Amniotic stem cell (primary cell): ENCODE results near the gene PPP1R12B.
"Not testable (repeated sequence)": the region's sequence is repeated elsewhere in the genome, so short reads cannot be mapped to it uniquely, and the experiment has no call there.

Experiments used
- DNase-seq: peaks from one replicate; lab custom pipeline; 2025; lab: John Stamatoyannopoulos, UW

The PPP1R12B gene

DNA sequence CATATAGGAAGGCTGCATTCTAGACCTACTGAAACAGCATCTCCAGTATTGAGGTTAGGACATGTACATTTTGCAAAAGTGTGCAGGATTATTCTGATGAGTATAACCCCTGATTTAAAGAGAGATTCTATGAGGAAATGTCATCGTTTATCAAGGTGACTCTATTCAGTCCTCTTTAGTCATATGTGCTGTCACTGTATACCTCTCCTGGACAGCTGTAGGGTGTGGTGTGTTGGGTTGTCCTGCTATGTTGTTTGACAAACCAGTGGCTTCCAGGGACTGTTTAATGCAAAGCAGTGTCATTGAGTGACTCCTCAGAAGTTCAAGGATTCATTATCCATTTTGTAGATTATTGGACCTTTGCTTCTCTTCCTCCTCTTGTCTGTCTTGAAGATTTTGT is 209.2 kb downstream of the PPP1R12B start:
- not testable (repeated sequence) for DNase-seq

DNA sequence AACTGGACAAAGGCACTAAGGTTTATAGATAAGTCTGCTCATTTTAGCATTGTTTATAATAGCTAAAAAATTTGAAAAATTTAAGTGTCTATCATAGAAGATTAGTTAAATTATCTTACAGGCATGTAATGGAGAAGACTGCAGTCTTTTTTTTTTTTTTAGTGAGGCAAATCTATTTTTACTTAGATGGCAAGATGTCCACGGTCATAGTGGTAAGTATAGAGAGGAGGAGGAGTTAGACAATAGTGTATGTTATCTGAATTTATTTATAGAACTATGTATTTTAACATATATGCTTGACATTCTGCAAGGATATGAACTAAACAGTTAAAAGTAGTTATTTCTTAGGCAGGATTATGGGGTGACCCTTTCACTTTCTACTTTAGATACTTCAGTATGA is 212.7 kb downstream of the PPP1R12B start:
- no peak for DNase-seq

DNA sequence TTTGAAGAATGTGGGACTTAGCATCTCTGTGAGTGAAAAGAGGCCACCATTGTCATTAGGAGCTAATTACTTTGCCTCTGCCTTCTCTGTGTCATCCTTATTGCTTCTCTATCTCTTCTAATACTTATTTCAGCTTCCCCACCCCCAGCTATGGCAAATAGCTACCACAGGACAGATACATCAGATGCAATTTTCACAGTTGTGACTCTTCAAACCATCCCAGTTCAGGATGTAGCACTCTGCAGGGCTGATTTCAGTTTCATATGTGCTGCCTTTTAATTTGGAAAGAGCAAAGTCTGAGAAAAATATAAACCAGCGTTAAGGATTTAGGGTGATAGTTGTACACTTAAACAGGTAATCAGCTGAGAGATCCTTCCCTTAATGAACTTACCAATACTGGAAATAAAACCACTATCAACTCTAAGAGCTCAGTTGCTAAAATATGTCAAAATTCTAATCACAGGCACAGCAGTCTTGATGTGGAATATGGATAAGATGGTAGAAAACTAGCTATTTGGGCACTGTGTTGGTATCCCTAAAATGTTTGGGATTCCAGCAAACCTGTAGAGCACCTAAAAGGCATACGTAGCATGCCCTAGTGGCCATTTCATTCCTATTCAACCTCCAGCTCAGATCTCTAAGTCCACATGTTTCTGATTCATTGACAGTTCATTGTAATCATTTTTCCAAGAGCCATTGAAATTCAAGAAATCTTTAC is 213.4 kb downstream of the PPP1R12B start:
- no peak for DNase-seq

DNA sequence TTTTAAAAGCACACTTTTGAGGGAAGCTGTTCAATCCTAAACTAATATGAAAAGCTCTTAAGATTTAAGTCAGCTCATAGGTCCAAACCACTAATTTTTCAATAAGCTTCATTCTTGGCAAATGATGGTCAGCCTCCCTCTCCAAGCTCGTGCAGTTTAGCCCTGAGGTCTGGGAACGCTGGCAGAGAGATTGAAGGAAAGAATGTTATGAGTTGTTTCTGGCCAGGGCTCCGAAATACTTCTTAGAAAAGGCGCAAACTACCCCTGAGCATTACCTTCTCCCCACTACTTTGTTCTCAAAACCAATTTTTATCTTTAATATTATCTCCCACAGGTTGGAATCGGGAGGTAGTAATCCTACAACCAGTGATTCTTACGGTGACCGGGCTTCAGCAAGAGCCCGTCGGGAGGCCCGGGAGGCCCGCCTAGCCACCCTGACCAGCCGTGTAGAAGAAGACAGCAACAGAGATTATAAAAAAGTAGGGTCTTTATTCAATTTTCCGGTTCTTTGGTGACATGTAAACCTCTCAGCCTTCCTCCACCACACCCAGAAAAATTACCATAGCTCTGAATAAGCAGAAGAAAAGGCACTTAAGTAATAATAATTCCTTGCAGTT is 214.1 kb downstream of the PPP1R12B start:
- no peak for DNase-seq

DNA sequence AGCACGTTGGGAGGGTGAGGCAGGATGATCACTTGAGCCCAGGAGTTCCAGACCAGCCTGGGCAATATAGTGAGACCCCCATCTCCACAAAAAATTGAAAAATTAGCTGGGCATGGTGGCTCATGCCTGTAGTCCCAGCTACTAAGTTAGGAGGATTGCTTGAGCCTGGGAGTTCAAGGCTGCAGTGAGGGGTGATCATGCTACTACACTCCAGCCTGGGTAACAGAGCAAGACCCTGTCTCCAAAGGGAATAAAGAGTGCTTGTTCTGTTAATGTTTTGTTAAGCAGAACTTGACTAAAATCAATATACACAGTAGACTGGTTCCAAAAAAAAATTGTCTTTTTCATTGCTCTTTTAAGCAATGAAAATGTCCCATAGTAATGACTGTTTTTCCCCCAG is 215.3 kb downstream of the PPP1R12B start:
- no peak for DNase-seq

DNA sequence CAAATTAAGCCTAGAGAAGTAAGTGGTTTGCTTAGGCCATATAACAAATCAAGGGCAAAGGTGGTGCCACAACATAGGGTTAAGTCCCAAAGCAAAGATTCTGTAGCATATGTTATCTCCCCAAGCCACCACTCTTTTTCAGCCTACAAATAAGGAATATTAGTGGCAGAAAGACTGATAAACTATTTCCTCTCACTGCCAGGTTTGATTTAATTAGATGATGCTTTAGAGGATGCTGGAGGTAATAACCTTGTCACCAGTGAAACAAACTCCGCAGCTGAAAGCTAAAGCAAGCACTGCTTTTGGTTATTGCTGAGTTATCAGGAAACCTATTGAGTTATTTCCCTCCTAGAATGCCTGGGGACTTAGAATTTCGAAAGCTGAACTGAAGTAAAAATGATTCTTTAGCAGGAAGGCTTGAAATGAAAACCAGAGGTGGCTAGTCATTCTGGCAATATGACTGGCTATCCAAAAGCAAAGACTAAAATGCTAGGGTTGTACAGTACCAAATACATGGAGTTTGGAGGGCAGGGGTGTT is 216.5 kb downstream of the PPP1R12B start:
- no peak for DNase-seq

DNA sequence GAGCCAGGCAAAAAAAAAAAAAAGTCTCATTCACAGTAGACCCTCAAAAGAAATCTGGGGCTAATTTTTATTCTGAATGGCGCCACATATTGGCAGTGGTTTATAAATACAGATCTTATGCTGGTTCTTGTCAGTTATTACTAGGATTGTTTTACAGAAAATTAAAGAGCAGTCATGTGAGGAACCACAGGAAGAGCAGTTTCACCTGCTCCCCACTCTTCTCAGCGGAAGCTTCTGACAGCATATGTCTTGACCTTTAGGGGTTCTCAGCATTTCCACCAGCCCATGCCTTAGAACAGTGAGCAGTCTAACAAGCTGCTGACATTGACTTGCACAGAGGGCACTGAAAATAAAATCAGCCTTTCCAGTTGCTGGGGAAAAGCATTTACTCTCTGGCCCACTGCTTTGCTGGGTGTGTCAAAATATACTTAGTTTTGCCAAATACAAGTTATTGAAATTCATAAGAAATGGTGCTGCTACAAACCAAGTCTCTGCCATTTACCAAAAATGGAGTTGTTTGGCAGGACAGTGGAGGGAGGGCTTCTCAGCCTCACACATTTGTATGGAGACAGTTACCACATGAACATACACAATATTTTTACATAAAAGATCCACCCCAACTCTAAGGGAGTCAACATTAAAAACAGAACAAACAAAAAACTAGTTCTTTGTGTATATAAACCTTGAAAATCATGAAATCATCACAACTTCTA is 217.5 kb downstream of the PPP1R12B start:
- no peak for DNase-seq

DNA sequence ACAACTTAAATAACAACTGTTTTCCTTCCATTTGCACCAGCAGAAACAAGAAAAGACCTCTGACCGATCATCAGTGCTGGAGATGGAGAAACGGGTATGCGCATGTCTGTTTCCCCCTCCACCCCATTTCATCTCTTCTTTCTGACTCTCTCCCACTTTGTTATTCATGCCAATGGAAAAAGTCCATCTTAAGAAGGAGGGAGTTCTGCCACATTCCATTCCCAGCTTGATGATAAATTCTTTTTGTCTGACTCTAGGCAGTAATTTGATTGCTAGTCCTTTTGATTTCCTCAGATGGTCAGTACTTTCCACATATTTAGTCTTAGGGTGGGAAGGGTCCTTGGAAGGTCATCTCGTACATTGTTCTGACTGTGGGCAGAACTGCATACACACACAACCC is 219.2 kb downstream of the PPP1R12B start:
- DNase-seq, result no peak

DNA sequence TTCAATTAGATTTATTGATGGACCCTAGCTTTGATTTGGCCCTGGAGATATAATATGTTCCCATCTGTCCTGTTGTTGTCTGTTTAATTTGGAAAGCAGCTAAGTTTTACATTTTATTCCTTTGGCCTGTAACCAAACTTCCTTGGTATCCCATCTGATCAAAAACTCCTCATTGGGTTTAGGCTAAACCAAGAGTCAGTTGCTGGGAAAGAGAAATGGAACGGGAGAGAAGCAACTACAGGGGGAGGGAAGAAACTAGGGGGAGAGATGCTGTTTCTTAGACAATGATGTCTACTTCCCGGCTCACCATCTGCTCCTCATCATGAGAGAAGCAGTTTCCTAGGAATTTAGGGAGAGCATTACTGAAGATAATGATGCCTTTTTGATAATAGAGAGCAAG is 219.9 kb downstream of the PPP1R12B start:
- DNase-seq, result no peak

DNA sequence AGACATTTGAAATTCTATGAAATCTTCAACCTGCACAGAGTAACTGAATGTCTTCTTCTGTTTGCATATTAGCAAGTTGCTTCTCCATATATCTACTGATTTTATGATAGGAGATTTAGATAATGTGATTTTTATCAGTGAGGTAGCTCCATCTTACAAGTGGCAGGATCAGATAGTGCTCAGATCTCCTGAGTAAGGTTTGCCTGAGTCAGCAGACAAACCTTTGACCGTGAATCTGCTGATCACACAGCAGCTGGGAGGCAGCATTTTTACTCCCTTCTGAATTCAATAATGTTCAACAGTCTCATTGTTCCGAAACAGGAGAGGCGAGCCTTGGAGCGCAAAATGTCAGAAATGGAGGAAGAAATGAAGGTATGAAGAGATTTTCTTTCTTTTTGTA is 220.3 kb downstream of the PPP1R12B start:
- DNase-seq, result no peak

DNA sequence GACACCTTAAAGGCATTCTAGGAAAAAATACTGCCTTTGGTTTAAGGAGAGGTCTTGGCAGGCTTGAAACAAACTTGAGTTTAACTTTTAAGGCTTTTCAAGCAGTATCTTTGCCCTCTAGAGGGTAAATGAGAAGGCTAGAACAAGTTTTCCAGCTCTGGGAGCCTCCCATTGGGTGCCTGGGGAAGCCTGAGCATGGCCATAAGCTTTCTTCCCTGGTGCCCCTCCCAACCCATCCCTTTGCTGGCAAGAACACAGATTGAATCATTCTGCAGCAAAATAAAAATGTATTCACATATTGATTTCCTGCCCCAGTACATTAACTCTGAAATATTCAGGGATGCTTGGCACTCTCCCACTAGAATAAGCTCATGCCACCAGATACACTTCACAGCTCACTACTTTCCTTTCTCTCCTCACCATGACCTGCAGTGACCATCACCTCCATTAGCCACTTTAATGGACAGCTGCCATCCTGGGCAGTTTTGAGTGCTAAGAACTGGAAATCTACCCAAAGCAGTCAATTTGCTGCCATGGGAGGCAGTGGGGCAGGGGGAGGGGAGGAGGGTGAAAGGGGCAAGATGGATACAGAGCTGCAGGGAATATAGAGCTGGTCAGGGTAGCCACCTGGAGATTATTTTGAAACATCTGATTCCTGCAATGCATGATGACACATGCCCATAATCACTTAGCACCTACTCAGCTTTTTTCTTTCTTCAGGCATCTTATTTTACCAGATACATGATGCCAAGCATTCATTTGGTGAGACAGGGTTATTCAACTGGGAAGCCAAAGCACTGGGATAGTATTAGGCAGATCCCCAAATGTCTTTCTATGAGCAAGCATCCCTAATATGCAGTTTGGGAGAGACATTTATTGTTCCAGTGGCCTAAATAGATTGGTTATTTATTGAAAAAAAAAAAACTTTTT is 221.2 kb downstream of the PPP1R12B start:
- DNase-seq, result no peak

DNA sequence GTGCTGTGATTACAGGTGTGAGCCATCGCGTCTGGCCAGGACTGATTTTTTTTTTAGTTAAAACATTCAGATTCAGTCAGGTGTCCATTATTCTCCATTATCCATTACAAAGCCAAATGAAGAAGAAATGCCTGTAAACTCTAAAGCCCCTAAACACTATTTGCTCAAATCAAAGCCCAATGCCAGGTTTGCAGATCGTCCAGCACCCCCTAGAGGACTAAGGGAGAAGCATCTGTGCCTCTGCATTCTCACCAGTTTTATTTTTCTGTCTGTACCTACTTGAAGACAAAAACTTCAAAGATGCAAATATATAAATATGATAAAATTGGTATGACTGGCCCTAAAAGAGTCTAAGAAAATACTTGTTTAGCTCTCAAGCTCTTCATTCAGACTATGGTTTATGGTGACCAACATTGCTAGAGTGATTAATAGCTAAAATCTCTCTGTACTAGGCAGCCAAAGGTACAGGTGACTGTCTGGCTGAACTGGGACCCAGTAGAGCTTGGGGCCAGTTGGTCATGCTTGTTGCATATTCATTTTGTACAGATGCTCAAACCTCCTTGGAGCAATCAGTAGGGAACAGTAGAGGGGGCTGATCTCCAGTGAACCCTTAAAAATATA is 223.3 kb downstream of the PPP1R12B start:
- DNase-seq, result peak; percentile 38

DNA sequence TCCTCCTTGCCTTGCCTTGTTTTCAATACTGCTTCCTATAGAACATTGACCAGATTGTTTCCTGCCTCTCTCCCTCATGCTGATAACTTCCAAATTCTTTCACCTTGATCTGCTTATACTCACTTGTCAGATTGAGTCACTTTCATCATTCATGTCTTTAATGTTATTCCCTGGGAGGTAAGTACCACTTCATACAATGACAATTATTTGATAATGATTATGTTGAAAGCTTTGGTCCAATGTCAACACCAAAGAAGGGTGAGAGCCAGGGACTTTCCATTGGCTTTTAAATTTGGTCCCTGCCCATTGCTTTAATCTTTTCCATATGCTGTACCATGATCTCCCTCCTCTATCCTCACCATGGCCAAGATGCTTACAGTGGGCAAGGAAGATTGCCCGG is 224.4 kb downstream of the PPP1R12B start:
- DNase-seq, result no peak

DNA sequence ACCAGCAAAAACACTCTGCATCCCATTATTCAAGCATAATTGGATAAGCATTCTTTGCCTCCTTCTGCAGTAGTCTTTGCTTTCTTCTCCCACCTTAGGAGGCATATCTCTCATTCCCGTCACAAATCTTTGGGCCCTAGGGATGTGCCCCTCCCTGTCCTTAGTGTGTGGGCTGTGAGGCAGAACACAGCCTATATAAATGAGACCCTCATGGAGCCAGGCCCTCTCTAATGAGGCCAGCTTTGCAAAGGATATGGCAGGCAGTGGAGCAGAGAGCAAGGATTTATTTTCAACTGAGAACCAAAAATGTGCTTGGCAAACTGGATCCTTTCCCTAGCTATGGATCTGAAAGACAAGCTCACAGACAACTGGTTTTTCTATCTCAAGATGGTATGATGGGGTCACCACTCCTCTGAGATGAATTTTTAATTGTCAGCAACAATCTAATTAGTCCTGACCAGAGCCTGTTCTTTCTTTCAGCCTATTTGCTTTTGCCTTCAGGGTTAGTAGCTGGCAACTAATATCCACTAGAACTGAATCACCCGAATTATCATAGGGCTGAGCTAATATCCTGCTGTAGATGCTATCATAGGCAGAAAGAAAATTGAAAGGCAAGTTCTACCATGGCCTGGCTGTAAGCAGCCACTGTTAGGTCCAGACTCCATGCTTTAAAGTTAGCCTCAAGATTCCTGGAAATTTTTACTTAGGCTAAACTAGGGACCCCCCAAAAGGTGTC is 227.6 kb downstream of the PPP1R12B start:
- no peak for DNase-seq

DNA sequence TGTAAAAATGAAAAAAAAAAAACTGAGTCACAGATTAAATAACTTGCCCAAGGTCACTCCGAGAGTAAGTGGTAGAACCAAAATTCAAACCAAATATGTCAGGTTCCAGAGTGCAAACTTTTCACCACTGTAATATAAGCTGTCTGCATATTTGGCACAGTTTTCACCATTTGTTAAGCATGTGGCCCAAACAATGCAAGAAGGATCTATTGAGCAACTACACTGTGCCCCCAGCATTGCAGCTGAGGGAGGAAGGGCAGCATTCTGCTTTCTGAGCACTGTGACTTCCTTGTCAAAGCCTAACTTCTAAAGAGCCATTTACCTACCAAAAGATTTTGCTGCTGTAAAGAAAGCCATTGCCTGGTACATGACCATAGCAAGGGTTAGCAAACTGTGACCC is 228.3 kb downstream of the PPP1R12B start:
- no peak for DNase-seq

DNA sequence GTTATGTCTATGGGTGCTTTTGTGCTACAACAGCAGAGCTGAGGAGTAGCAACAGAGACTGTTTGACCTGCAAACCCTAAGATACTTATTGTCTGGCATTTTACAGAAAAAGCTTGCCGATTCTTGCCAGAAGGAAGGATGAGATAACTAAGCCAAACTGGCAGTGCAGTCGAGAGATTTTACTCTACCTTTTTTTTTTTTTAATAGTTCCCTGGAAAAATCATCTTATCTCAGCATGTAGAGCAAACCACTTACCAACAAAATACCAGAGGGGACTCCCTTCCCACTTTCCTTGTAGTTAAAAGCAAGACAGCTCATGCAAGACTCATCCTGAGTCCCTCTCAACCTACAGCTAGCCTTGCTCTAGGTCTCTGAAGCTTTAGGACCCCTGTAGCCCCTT is 228.9 kb downstream of the PPP1R12B start:
- DNase-seq, result no peak

DNA sequence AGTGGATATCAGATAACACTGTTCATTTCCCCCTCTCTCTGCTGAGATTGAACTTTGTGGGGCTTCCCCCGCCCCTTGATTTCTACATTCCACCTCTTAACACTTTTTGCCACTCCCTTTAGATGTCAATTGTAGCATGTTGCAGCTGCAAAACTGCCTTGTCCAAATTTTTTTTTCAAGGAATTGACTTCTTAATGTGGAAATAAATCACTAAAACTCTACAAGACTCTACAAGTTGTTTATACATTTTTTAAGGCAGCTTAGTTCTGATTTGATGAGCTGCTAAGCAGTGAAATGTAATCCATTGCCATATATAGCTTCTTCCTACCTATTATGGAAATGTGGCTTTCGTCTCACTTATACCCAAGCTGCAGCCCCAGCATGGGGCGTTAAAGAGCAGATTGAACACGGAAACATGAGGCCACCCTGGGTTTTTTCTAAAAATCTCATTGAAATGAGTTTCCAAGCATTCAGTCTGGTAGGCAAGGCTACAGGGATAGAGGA is 229.6 kb downstream of the PPP1R12B start:
- DNase-seq, result no peak

DNA sequence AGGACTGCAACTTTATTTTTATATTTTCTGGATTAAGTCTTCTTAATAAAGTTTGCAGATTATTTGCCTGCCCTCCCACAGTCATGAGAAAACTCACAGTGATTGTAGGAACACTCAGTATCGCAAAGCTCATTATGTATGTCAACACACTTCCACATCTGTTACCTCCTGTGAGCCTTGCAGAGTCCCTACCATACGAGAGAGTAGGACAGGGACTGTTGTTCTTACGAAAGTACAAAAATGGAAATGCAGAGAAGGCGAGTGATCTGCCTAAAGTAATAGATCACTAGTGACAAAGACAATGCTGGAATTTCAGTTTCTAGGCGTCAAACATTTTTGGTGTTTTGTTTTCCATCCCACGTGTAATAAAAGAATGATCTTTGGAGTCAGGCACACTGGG is 230.1 kb downstream of the PPP1R12B start:
- DNase-seq, result no peak

DNA sequence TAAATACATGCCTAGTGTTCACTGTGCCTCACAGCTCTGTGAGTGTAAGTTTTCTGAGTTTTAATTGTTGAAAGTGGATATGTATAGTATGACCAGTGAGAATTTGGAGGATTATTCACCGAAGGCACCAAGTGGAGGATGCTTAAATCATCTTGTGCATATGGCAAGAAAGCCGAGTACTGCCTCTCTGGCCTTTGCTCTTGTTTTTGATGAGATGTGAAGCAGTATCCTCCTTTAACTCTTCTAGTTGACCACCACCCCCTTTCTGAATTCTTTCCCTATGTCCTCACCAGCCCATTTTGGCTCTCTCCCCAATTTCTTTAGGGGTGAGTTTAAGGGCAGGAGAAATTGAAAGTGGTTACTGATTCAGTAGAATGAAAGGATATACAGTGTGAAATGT is 231.3 kb downstream of the PPP1R12B start:
- peak; percentile 66 for DNase-seq

DNA sequence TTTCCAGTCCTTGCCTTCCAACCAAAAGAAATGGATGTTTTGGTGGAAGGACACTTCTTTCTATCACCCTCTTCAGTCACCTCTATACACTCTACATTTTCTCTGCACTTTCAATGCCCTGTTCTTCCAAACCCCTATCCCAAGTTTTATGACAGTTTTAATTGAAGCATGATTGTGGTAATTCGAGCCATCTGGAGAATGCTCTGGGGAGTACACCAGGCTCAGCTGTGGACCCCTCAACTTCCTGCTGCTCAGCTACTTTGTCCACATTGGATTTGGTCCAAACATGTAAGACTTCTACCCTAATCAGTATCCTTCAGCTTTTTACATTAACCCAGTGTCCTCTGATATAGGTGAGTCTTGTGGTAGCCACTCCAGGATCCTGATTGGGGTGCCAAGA is 232.1 kb downstream of the PPP1R12B start:
- DNase-seq, result no peak

DNA sequence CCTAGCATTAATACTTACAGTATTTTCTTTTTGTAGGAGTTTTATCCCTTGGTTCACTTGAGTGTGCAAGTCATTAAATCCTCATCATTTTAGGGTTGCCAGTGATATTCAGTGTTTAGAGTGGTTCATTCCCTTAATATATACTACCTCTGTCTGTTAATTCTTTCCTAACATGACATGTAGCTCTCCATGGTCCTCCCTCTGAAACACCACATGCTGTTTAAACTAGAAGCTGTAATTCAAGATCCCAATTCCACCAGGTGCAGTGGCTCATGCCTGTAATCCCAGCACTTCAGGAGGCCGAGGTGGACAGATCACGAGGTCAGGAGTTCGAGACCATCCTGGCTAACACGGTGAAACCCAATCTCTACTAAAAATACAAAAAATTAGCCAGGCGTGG is 233.9 kb downstream of the PPP1R12B start:
- not testable (repeated sequence) for DNase-seq
